Naive thymus-derived CD4-positive, alpha-beta T cell (primary cell): ENCODE data around the gene CD33. TPM values are rescaled to one million over a fixed set of nuclear protein-coding genes. Genes with fewer than 3 reads are reported as not detected.
A peak's percentile ranks its signal among the peaks of the same experiment; 100 is the strongest.

Experiments
- ATAC-seq: fragments of 150-1000 bp; cut with Tn5 transposase; 2 replicates; pipeline ENCODE4 v1.10.0; 2021; ENCODE audit warnings: mild to moderate bottlenecking, moderate library complexity
- CTCF ChIA-PET: fragments of 350-600 bp; sonication (Branson Sonifier 250); formaldehyde crosslinking; loops from one replicate; lab custom pipeline; 2021; ENCODE audit warnings: antibody characterized with exemption; lab: Charles Lee
- POLR2A ChIA-PET: fragments of 350-600 bp; sonication (Branson Sonifier 250); formaldehyde crosslinking; loops from one replicate; lab custom pipeline; 2021; ENCODE audit warnings: antibody characterized with exemption, inconsistent platforms; lab: Charles Lee
- DNase-seq, 9 donors: peaks; one replicate each; pipeline versions ENCODE4 v3.0.0 to v3.0.0-alpha.2; 2020 to 2022; ENCODE audit warnings: mixed read lengths in 1 of 9
- H3K27ac ChIP-seq: one replicate; pipeline ENCODE4 v1.7.0; 2013; ENCODE audit warnings: mild to moderate bottlenecking, low read depth, low read length, moderate library complexity
- H3K27me3 ChIP-seq, 2 donors: one replicate each; pipeline ENCODE4 v1.7.0; 2013; ENCODE audit warnings: low read length in 2 of 2, mild to moderate bottlenecking in 2 of 2, moderate library complexity in 2 of 2; ENCODE audit not compliant: control insufficient read depth in 2 of 2, insufficient read depth in 2 of 2
- H3K36me3 ChIP-seq, 3 experiments: 1 replicate in 2 of 3; 2 replicates in 1 of 3; pipeline ENCODE4 v1.7.0; 2013; ENCODE audit warnings: low read length in 3 of 3, mild to moderate bottlenecking in 3 of 3, moderate library complexity in 1 of 3; ENCODE audit not compliant: insufficient read depth in 3 of 3, control insufficient read depth in 2 of 3
- H3K4me1 ChIP-seq, 2 donors: one replicate each; pipeline ENCODE4 v1.7.0; 2013; ENCODE audit warnings: low read length in 2 of 2, mild to moderate bottlenecking in 2 of 2, moderate library complexity in 1 of 2; ENCODE audit not compliant: control insufficient read depth in 2 of 2, insufficient read depth in 2 of 2
- H3K4me3 ChIP-seq: 2 replicates; pipeline ENCODE4 v1.7.0; 2013; ENCODE audit warnings: mild to moderate bottlenecking, low read length
- H3K9me3 ChIP-seq, 3 experiments: 1 replicate in 2 of 3; 2 replicates in 1 of 3; pipeline ENCODE4 v1.7.0; 2013; ENCODE audit warnings: low read length in 3 of 3; ENCODE audit not compliant: control insufficient read depth in 2 of 3
- H3K27ac Mint-ChIP-seq, 9 donors: one replicate each; pipeline ENCODE4 v1.8.0; 2020 to 2022; ENCODE audit warnings: mixed read lengths in 9 of 9, mild to moderate bottlenecking in 8 of 9, moderate library complexity in 5 of 9, inconsistent platforms in 2 of 9
- H3K27me3 Mint-ChIP-seq, 5 donors: one replicate each; pipeline ENCODE4 v1.8.0; 2021 to 2022; ENCODE audit warnings: mixed read lengths in 5 of 5, mild to moderate bottlenecking in 1 of 5
- H3K36me3 Mint-ChIP-seq, 5 donors: one replicate each; pipeline ENCODE4 v1.8.0; 2020 to 2022; ENCODE audit warnings: mixed read lengths in 5 of 5, mild to moderate bottlenecking in 3 of 5, inconsistent platforms in 1 of 5
- H3K4me1 Mint-ChIP-seq, 7 donors: one replicate each; pipeline ENCODE4 v1.8.0; 2020 to 2022; ENCODE audit warnings: mixed read lengths in 7 of 7, mild to moderate bottlenecking in 3 of 7, inconsistent platforms in 1 of 7
- H3K4me3 Mint-ChIP-seq, 10 donors: one replicate each; pipeline ENCODE4 v1.8.0; 2020 to 2022; ENCODE audit warnings: mild to moderate bottlenecking in 10 of 10, mixed read lengths in 10 of 10, moderate library complexity in 6 of 10, inconsistent platforms in 2 of 10
- H3K9me3 Mint-ChIP-seq, 11 donors: one replicate each; pipeline ENCODE4 v1.8.0; 2020 to 2022; ENCODE audit warnings: mixed read lengths in 11 of 11, mild to moderate bottlenecking in 4 of 11, inconsistent platforms in 1 of 11, moderate library complexity in 1 of 11
- intact Hi-C, 2 donors: fragments of 100-400 bp; cut with micrococcal nuclease; formaldehyde crosslinking; loops; one replicate each; pipeline ENCODE4 v1.15.1; 2023
- polyA plus RNA-seq, 2 donors: library from polyadenylated mRNA; unstranded; fragments of 300-500 nt; fragmentation: Illumina TruSeq; gene quantifications; one replicate each; pipeline ENCODE4 v1.2.3, GENCODE V29; 2021
- total RNA-seq, 6 experiments: library from RNA in 5 of 6; stranded (reverse) in 5 of 6; gene quantifications; 1 replicate in 5 of 6; 2 replicates in 1 of 6; pipeline ENCODE4 v1.2.3 and lab custom pipeline; 2021 to 2026

CD33 gene
- total and polyA plus RNA-seq, 7 experiments from 2014 or later = 0.51 to 59.2 (median 5.0) TPM; not detected in 2

- H3K27ac Mint-ChIP-seq = peak overlapping the region in 2 of 9 donors; percentile 62 to 80
- ATAC-seq (no peak), DNase-seq (no peak)
- POLR2A ChIA-PET = interaction anchor here (0.7 kb wide), 1 partner anchor 203 kb away, joined by 3 read pairs; no protein-coding TSS in a partner anchor
- H3K9me3 Mint-ChIP-seq = peaks cover 0 to 1% (median 0%) of the 10 kb centered on the region in 11 donors
- intact Hi-C loops = no loop called here
- H3K27me3 Mint-ChIP-seq = peaks cover 1 to 28% (median 12%) of the 10 kb centered on the region in 5 donors
- H3K27me3 ChIP-seq = no peaks in the 10 kb centered on the region
- CTCF ChIA-PET = no interaction called here
- peaks cover 0 to 7% (median 0%) of the 10 kb centered on the region in 5 donors for H3K36me3 Mint-ChIP-seq
- H3K36me3 ChIP-seq = no peaks in the 10 kb centered on the region
- H3K4me1 ChIP-seq = no peaks in the 10 kb centered on the region
- peaks cover 0 to 54% (median 0%) of the 10 kb centered on the region in 7 donors for H3K4me1 Mint-ChIP-seq
- H3K9me3 ChIP-seq = no peaks in the 10 kb centered on the region
- H3K4me3 ChIP-seq = no peak overlapping the region
- no peak overlapping the region for H3K27ac ChIP-seq
- peak overlapping the region in 1 of 10 donors; percentile 11 for H3K4me3 Mint-ChIP-seq
Measured at GRCh38 chr19:51253088-51253806, 28.4 kb downstream of the CD33 start.

- DNase-seq (no peak), ATAC-seq (no peak)
- Mint-ChIP-seq H3K9me3 (peaks cover 0 to under 1% (median 0%) of the 10 kb centered on the region in 11 donors), H3K27me3 (peaks cover 11 to 36% (median 21%) of the 10 kb centered on the region in 5 donors), H3K4me1 (peaks cover 0 to 57% (median 0%) of the 10 kb centered on the region in 7 donors), H3K36me3 (peaks cover 0 to 6% (median 0%) of the 10 kb centered on the region in 5 donors), H3K4me3 (peak overlapping the region in 1 of 10 donors; percentile 83), H3K27ac (peak overlapping the region in 1 of 9 donors; percentile 92)
- H3K4me3 ChIP-seq = no peak overlapping the region
- ChIA-PET CTCF (no interaction called here), POLR2A (no interaction called here)
- no peak overlapping the region for H3K27ac ChIP-seq
- no peaks in the 10 kb centered on the region for H3K36me3 ChIP-seq
- intact Hi-C loops = no loop called here
- no peaks in the 10 kb centered on the region for H3K27me3 ChIP-seq
- no peaks in the 10 kb centered on the region for H3K9me3 ChIP-seq
- H3K4me1 ChIP-seq = no peaks in the 10 kb centered on the region
Measured at GRCh38 chr19:51256155-51256625, 31.3 kb downstream of the CD33 start.

GRCh38 chr19:51257471-51257870 lies 32.6 kb downstream of the CD33 start:
- ATAC-seq (no peak), DNase-seq (no peak)
- Histone ChIP-seq H3K27ac (no peak overlapping the region), H3K27me3 (no peaks in the 10 kb centered on the region), H3K36me3 (no peaks in the 10 kb centered on the region), H3K9me3 (no peaks in the 10 kb centered on the region), H3K4me1 (no peaks in the 10 kb centered on the region), H3K4me3 (no peak overlapping the region)
- Mint-ChIP-seq H3K36me3 (peaks cover 0 to 4% (median 0%) of the 10 kb centered on the region in 5 donors), H3K27me3 (peaks cover 16 to 43% (median 25%) of the 10 kb centered on the region in 5 donors), H3K4me1 (peaks cover 0 to 51% (median 0%) of the 10 kb centered on the region in 7 donors), H3K4me3 (peak overlapping the region in 1 of 10 donors; percentile 12), H3K9me3 (no peaks in the 10 kb centered on the region), H3K27ac (peak overlapping the region in 1 of 9 donors; percentile 64)
- ChIA-PET POLR2A (interaction anchor here (0.7 kb wide), 1 partner anchor 9 kb away, joined by 3 read pairs; no protein-coding TSS in a partner anchor), CTCF (interaction anchor here (0.6 kb wide), 1 partner anchor 845 kb away, joined by 3 read pairs; no protein-coding TSS in a partner anchor)
- intact Hi-C loops = no loop called here

GRCh38 chr19:51258165-51259160 lies 33.6 kb downstream of the CD33 start:
- Mint-ChIP-seq H3K4me1 (peaks cover 0 to 44% (median 0%) of the 10 kb centered on the region in 7 donors), H3K36me3 (peaks cover 0 to 4% (median 0%) of the 10 kb centered on the region in 5 donors), H3K27me3 (peaks cover 16 to 43% (median 25%) of the 10 kb centered on the region in 5 donors), H3K27ac (peak overlapping the region in 1 of 9 donors; percentile 48), H3K4me3 (peak overlapping the region in 1 of 10 donors; percentile 43), H3K9me3 (no peaks in the 10 kb centered on the region)
- CTCF ChIA-PET = interaction anchor here (0.6 to 1.0 kb wide), 2 partner anchors 237 to 336 kb away, joined by 3 to 5 read pairs; no protein-coding TSS in a partner anchor
- Histone ChIP-seq H3K36me3 (no peaks in the 10 kb centered on the region), H3K27ac (no peak overlapping the region), H3K9me3 (no peaks in the 10 kb centered on the region), H3K27me3 (no peaks in the 10 kb centered on the region), H3K4me3 (no peak overlapping the region), H3K4me1 (no peaks in the 10 kb centered on the region)
- ATAC-seq = no peak
- DNase-seq = no peak
- POLR2A ChIA-PET = no interaction called here
- intact Hi-C loops = loop anchor here in 1 of 2 donors (1.0 to 2.0 kb wide), 2 partner anchors 32 to 100 kb away; no protein-coding TSS in a partner anchor

- no peak overlapping the region for H3K27ac Mint-ChIP-seq
- peak in 6 of 9 donors; percentile 1 to 43 (median 8) for DNase-seq
- H3K4me3 ChIP-seq = no peak overlapping the region
- H3K4me1 ChIP-seq = no peaks in the 10 kb centered on the region
- no peak overlapping the region for H3K27ac ChIP-seq
- H3K9me3 ChIP-seq = no peaks in the 10 kb centered on the region
- H3K36me3 ChIP-seq = no peaks in the 10 kb centered on the region
- ChIA-PET CTCF (interaction anchor here (1.0 kb wide), 1 partner anchor 238 kb away, joined by 5 read pairs; no protein-coding TSS in a partner anchor), POLR2A (no interaction called here)
- H3K4me1 Mint-ChIP-seq = peaks cover 0 to 38% (median 0%) of the 10 kb centered on the region in 7 donors
- peaks cover 0 to 4% (median 0%) of the 10 kb centered on the region in 5 donors for H3K36me3 Mint-ChIP-seq
- no peaks in the 10 kb centered on the region for H3K9me3 Mint-ChIP-seq
- H3K4me3 Mint-ChIP-seq = no peak overlapping the region
- intact Hi-C loops = loop anchor here in 1 of 2 donors (1.0 to 2.0 kb wide), 2 partner anchors 33 to 101 kb away; no protein-coding TSS in a partner anchor
- ATAC-seq = peak; percentile 58
- peaks cover 16 to 50% (median 32%) of the 10 kb centered on the region in 5 donors for H3K27me3 Mint-ChIP-seq
- peaks cover 0 to 2% of the 10 kb centered on the region in 2 donors for H3K27me3 ChIP-seq
Measured at GRCh38 chr19:51259348-51260245, 34.7 kb downstream of the CD33 start.
